H1 (cell line): Measurements from ENCODE around the gene CELF2. TPM values are rescaled to one million over a fixed set of nuclear protein-coding genes. Genes with fewer than 3 reads are reported as not detected.

Source experiments
- CTCF ChIA-PET: fragments of 300-600 bp; sonication (Branson Sonifier 250); formaldehyde crosslinking; loops from one replicate; lab custom pipeline; 2021; ENCODE audit not compliant: partially characterized antibody; lab: Charles Lee
- POLR2A ChIA-PET: fragments of 300-600 bp; sonication (Branson Sonifier 250); formaldehyde crosslinking; loops from one replicate; lab custom pipeline; 2021; ENCODE audit warnings: inconsistent platforms; ENCODE audit not compliant: partially characterized antibody; lab: Charles Lee
- DNase-seq, 2 experiments: peaks; one replicate each; pipeline versions ENCODE4 v3.0.0 to v3.0.0-alpha.2; 2010 to 2022; ENCODE audit warnings: low spot score in 2 of 2, low read depth in 1 of 2, mixed read lengths in 1 of 2
- FAIRE-seq: peaks from 2 replicates; lab custom pipeline; 2011; peaks lifted over from hg19 to GRCh38; lab: Jason Lieb, UNC
- H2AFZ ChIP-seq: 2 replicates; pipeline ENCODE4 v1.8.1; 2012; ENCODE audit warnings: low read length, inconsistent platforms
- H2AK5ac ChIP-seq: 2 replicates; pipeline ENCODE4 v1.6.1; 2013; ENCODE audit warnings: low read depth, low read length
- H2BK120ac ChIP-seq: replicated peaks from 2 replicates; pipeline ENCODE3; 2013; ENCODE audit warnings: low read depth, low read length, inconsistent platforms
- H2BK12ac ChIP-seq: 2 replicates; pipeline ENCODE4 v1.6.1; 2013; ENCODE audit warnings: low read depth, low read length
- H2BK15ac ChIP-seq: 2 replicates; pipeline ENCODE4 v1.6.1; 2013; ENCODE audit warnings: low read length
- H2BK20ac ChIP-seq: 2 replicates; pipeline ENCODE4 v1.6.1; 2013; ENCODE audit warnings: low read length
- H2BK5ac ChIP-seq: 2 replicates; pipeline ENCODE4 v1.6.1; 2013; ENCODE audit warnings: low read depth, low read length
- H3K14ac ChIP-seq: 2 replicates; pipeline ENCODE4 v1.6.1; 2013; ENCODE audit warnings: inconsistent platforms; ENCODE audit not compliant: insufficient read length
- H3K18ac ChIP-seq: 2 replicates; pipeline ENCODE4 v1.6.1; 2013; ENCODE audit warnings: low read length; ENCODE audit errors: extremely low read depth
- H3K23ac ChIP-seq: 2 replicates; pipeline ENCODE4 v1.6.1; 2013; ENCODE audit warnings: inconsistent platforms; ENCODE audit not compliant: insufficient read length
- H3K23me2 ChIP-seq: 2 replicates; pipeline ENCODE4 v1.6.1; 2013; ENCODE audit warnings: low read depth, low read length
- H3K27ac ChIP-seq: 2 replicates; pipeline ENCODE4 v1.6.1; 2011; ENCODE audit warnings: low read depth, low read length, inconsistent platforms
- H3K27me3 ChIP-seq, 4 experiments: replicated peaks in 1 of 4; 1 replicate in 1 of 4; 2 replicates in 3 of 4; pipeline versions ENCODE4 v1.6.1 to v1.8.1; 2011 to 2013; ENCODE audit warnings: low read length in 3 of 4, mild to moderate bottlenecking in 3 of 4, inconsistent platforms in 2 of 4, mixed read lengths in 2 of 4, moderate library complexity in 1 of 4; ENCODE audit not compliant: control insufficient read depth in 3 of 4, insufficient read depth in 3 of 4; ENCODE audit errors: extremely low read depth in 1 of 4
- H3K36me3 ChIP-seq, 4 experiments: 2 replicates each; pipeline versions ENCODE4 v1.6.1 to v1.8.1; 2011 to 2013; ENCODE audit warnings: mild to moderate bottlenecking in 4 of 4, low read length in 3 of 4, moderate library complexity in 2 of 4, control low read depth in 1 of 4, inconsistent platforms in 1 of 4; ENCODE audit not compliant: insufficient read depth in 4 of 4, control insufficient read depth in 2 of 4
- H3K4ac ChIP-seq: replicated peaks from 2 replicates; pipeline ENCODE3; 2013; ENCODE audit warnings: low read length, low read depth, mixed read lengths, inconsistent platforms; ENCODE audit not compliant: insufficient read length
- H3K4me1 ChIP-seq, 4 experiments: replicated peaks in 1 of 4; 1 replicate in 1 of 4; 2 replicates in 3 of 4; pipeline versions ENCODE4 v1.6.1 to v1.8.1; 2011 to 2013; ENCODE audit warnings: low read length in 3 of 4, inconsistent platforms in 2 of 4, mixed read lengths in 1 of 4; ENCODE audit not compliant: insufficient read depth in 4 of 4, control insufficient read depth in 3 of 4
- H3K4me2 ChIP-seq, 2 experiments: 2 replicates each; pipeline versions ENCODE4 v1.6.1 to v1.8.1; 2011 to 2013; ENCODE audit warnings: low read depth in 2 of 2, low read length in 2 of 2, control low read depth in 1 of 2, inconsistent platforms in 1 of 2, mild to moderate bottlenecking in 1 of 2; ENCODE audit not compliant: insufficient read depth in 1 of 2
- H3K4me3 ChIP-seq, 4 experiments: fragments of 200-600, 300-600 bp in 1 of 4; sonication (generic), shearing (Covaris generic), sonication (Bioruptor Twin) in 1 of 4; 2 replicates each; pipeline versions ENCODE4 v1.5.1 to v1.8.1; 2011 to 2016; ENCODE audit warnings: low read length in 4 of 4, low read depth in 3 of 4, control low read depth in 2 of 4, inconsistent platforms in 2 of 4, mild to moderate bottlenecking in 2 of 4, mixed read lengths in 1 of 4, moderate library complexity in 1 of 4; ENCODE audit not compliant: insufficient read depth in 2 of 4; ENCODE audit errors: extremely low read depth in 1 of 4
- H3K56ac ChIP-seq: replicated peaks from 2 replicates; pipeline ENCODE3; 2013; ENCODE audit warnings: low read depth, mild to moderate bottlenecking, mixed read lengths, low read length, inconsistent platforms; ENCODE audit not compliant: insufficient read length
- H3K79me1 ChIP-seq: 2 replicates; pipeline ENCODE4 v1.6.1; 2013; ENCODE audit warnings: low read depth, low read length, control low read depth
- H3K79me2 ChIP-seq, 2 experiments: 2 replicates each; pipeline versions ENCODE4 v1.6.1 to v1.8.1; 2012 to 2013; ENCODE audit warnings: low read length in 2 of 2, mild to moderate bottlenecking in 2 of 2, inconsistent platforms in 1 of 2; ENCODE audit not compliant: insufficient read depth in 2 of 2, control insufficient read depth in 1 of 2
- H3K9ac ChIP-seq, 4 experiments: replicated peaks in 1 of 4; 1 replicate in 1 of 4; 2 replicates in 3 of 4; pipeline versions ENCODE4 v1.6.1 to v1.8.1; 2011 to 2013; ENCODE audit warnings: low read depth in 3 of 4, low read length in 3 of 4, control low read depth in 2 of 4, mild to moderate bottlenecking in 2 of 4, moderate library complexity in 2 of 4, inconsistent platforms in 1 of 4; ENCODE audit errors: extremely low read depth in 1 of 4
- H3K9me3 ChIP-seq, 2 experiments: 2 replicates each; pipeline versions ENCODE4 v1.6.1 to v1.8.1; 2012 to 2013; ENCODE audit warnings: mild to moderate bottlenecking in 2 of 2, moderate library complexity in 2 of 2, control low read depth in 1 of 2, inconsistent platforms in 1 of 2, low read depth in 1 of 2, low read length in 1 of 2, mixed read lengths in 1 of 2; ENCODE audit not compliant: insufficient read depth in 2 of 2
- H4K20me1 ChIP-seq, 2 experiments: replicated peaks in 1 of 2; 2 replicates each; pipeline versions ENCODE3 to v1.8.1; 2011 to 2013; ENCODE audit warnings: inconsistent platforms in 2 of 2, low read length in 2 of 2, mild to moderate bottlenecking in 1 of 2; ENCODE audit not compliant: insufficient read depth in 2 of 2, control insufficient read depth in 1 of 2
- H4K5ac ChIP-seq: 2 replicates; pipeline ENCODE4 v1.6.1; 2013; ENCODE audit warnings: low read length, low read depth, mixed read lengths, inconsistent platforms; ENCODE audit not compliant: insufficient read length
- H4K8ac ChIP-seq: 2 replicates; pipeline ENCODE4 v1.8.0; 2013; ENCODE audit warnings: mild to moderate bottlenecking, moderate library complexity, low read length, inconsistent platforms; ENCODE audit not compliant: insufficient read depth; ENCODE audit errors: extremely low read depth
- H4K91ac ChIP-seq: replicated peaks from 2 replicates; pipeline ENCODE3; 2013; ENCODE audit warnings: low read length, mixed read lengths, inconsistent platforms; ENCODE audit not compliant: insufficient read length
- BRCA1 ChIP-seq: IDR thresholded peaks from 2 replicates; pipeline ENCODE4 v1.6.1; 2012; ENCODE audit warnings: low read depth, low read length, improper control_type of control experiment
- CHD2 ChIP-seq: IDR thresholded peaks from 2 replicates; pipeline ENCODE4 v1.6.1; 2012; ENCODE audit warnings: low read length, improper control_type of control experiment
- CTCF ChIP-seq, 3 experiments: IDR thresholded peaks; 1 replicate in 2 of 3; 2 replicates in 1 of 3; pipeline versions ENCODE4 v1.5.1 to v1.6.1; 2011; ENCODE audit warnings: low read length in 3 of 3, mild to moderate bottlenecking in 3 of 3, inconsistent platforms in 2 of 3, low read depth in 1 of 3, moderate library complexity in 1 of 3; ENCODE audit not compliant: insufficient read depth in 1 of 3; ENCODE audit errors: control extremely low read depth in 1 of 3
- E2F6 ChIP-seq: IDR thresholded peaks from 2 replicates; pipeline ENCODE4 v1.6.1; 2012; ENCODE audit warnings: inconsistent platforms
- KDM1A ChIP-seq: fragments of 200-600, 300-600 bp; sonication (generic); IDR thresholded peaks from 2 replicates; pipeline ENCODE4 v1.7.1; 2016; ENCODE audit warnings: mild to moderate bottlenecking, low read length, borderline replicate concordance
- MAFK ChIP-seq: IDR thresholded peaks from 2 replicates; pipeline ENCODE4 v1.6.1; 2012; ENCODE audit warnings: low read depth, mild to moderate bottlenecking, improper control_type of control experiment, low read length
- POU5F1 ChIP-seq: IDR thresholded peaks from 2 replicates; pipeline ENCODE4 v1.6.1; 2011; ENCODE audit warnings: low read depth, mild to moderate bottlenecking, low read length, moderate library complexity
- RFX5 ChIP-seq: IDR thresholded peaks from 2 replicates; pipeline ENCODE4 v1.6.1; 2011; ENCODE audit warnings: low read depth, low read length, improper control_type of control experiment, borderline replicate concordance
- SP1 ChIP-seq: IDR thresholded peaks from 2 replicates; pipeline ENCODE4 v1.6.1; 2011; ENCODE audit warnings: low read depth, low read length
- SUZ12 ChIP-seq: fragments of 200-600 bp; sonication (generic); IDR thresholded peaks from 2 replicates; pipeline ENCODE4 v1.6.1; 2012; ENCODE audit warnings: mild to moderate bottlenecking, inconsistent platforms, low read length, moderate library complexity, mixed read lengths
- TCF12 ChIP-seq: IDR thresholded peaks from 2 replicates; pipeline ENCODE4 v1.6.1; 2011; ENCODE audit warnings: low read depth, mild to moderate bottlenecking, low read length
- WGBS, 2 experiments: shearing (Covaris generic) in 1 of 2; methylation state at CpG; one replicate each; pipeline versions ENCODE4 v1.1.6 to v1.1.7; 2013 to 2015; ENCODE audit warnings: low lambda C conversion rate in 2 of 2, mixed read lengths in 2 of 2, inconsistent platforms in 1 of 2, low coverage in 1 of 2, missing lambda C conversion rate in 1 of 2; ENCODE audit not compliant: insufficient replicate concordance in 2 of 2, insufficient coverage in 1 of 2, insufficient read length in 1 of 2; ENCODE audit errors: extremely low coverage in 1 of 2, missing lambda C conversion rate in 1 of 2; 5-methylcytosine and 5-hydroxymethylcytosine counted together
- polyA plus RNA-seq, 7 experiments: library from polyadenylated mRNA; depleted of rRNA in 3 of 7; stranded (reverse) in 5 of 7; unstranded in 2 of 7; fragments of >200 nt in 5 of 7; fragments of 200-250 nt in 2 of 7; gene quantifications; 1 replicate in 5 of 7; 2 replicates in 1 of 7; 4 replicates in 1 of 7; pipeline versions ENCODE4 v1.2.1 to v1.2.3, GENCODE V29; 2011 to 2013; ENCODE audit warnings: missing spikeins in 2 of 7, mixed read lengths in 2 of 7
- total RNA-seq: library from RNA; stranded (reverse); fragmentation: NEBNext Ultra II Directional; extraction: Animal tissue kit (Norgen Biotek cat#: 25700); gene quantifications from 2 replicates; pipeline ENCODE4 v1.2.1, GENCODE V29; 2021

Gene CELF2
- total and polyA plus RNA-seq, 2 of the 8 experiments (the other 6 are each of a cell fraction or from before 2014, with no cell fraction given) = 18.3 to 22.7 TPM

- FAIRE-seq = no peak
- no peaks in the 10 kb centered on the region for H3K27me3 ChIP-seq
- H3K27ac ChIP-seq = no peak overlapping the region
These were observed 48.8 kb downstream of the CELF2 start for GRCh38 chr10:11066520-11066919.

More at GRCh38 chr10:11066520-11066919, 48.8 kb downstream of the CELF2 start:
- no peaks in the 10 kb centered on the region; the same call in 1 of the 2 replicates for H3K23me2 ChIP-seq
- no peak overlapping the region for H4K8ac ChIP-seq
- no peak overlapping the region for H3K56ac ChIP-seq
- H2AK5ac ChIP-seq = no peak overlapping the region; the same call in 1 of the 2 replicates
- no peaks in the 10 kb centered on the region for H3K79me1 ChIP-seq
- no peak for TF ChIP-seq BRCA1
- TF ChIP-seq TCF12 = no peak
- TF ChIP-seq CTCF (IDR thresholded peaks at IDR 0.05; ENCODE audit: control extremely low read depth in 1 of 3, insufficient read depth in 1 of 3, low read depth in 1 of 3, low read length in 3 of 3) = no peak
- TF ChIP-seq RFX5 = no peak
- no peak for TF ChIP-seq POU5F1
- no peak for TF ChIP-seq MAFK
- no peak for TF ChIP-seq SP1
- no peak for TF ChIP-seq SUZ12
- TF ChIP-seq KDM1A = no peak
- TF ChIP-seq E2F6 = no peak
- TF ChIP-seq CHD2 = no peak
- TF ChIP-seq, all 59 proteins: peak for 0
- no peak for DNase-seq
- no peak overlapping the region for H3K18ac ChIP-seq
- H3K79me2 ChIP-seq = 0 out of 4 replicates have a peak, but pooled peaks cover 0 to 7% of the 10 kb centered on the region in 2 experiments
- H4K20me1 ChIP-seq = peaks cover 0 to 1% of the 10 kb centered on the region in 2 experiments
- no peaks in the 10 kb centered on the region for H3K9me3 ChIP-seq
- H3K4me3 ChIP-seq = no peak overlapping the region
- H3K4me1 ChIP-seq = no peaks in the 10 kb centered on the region
- no peak overlapping the region for H3K4me2 ChIP-seq
- H4K91ac ChIP-seq = no peak overlapping the region
- H3K36me3 ChIP-seq = no peaks in the 10 kb centered on the region
- no peak overlapping the region for H2BK5ac ChIP-seq
- no peak overlapping the region for H2BK15ac ChIP-seq
- ChIA-PET POLR2A (interaction anchor here (0.6 kb wide), 1 partner anchor 321 kb away, joined by 3 read pairs; no protein-coding TSS in a partner anchor), CTCF (interaction anchor here (0.6 to 0.8 kb wide), 4 partner anchors 84 to 412 kb away, joined by 3 read pairs; no protein-coding TSS in a partner anchor)
- H3K23ac ChIP-seq = no peak overlapping the region
- no peak overlapping the region for H4K5ac ChIP-seq
- no peak overlapping the region for H2BK12ac ChIP-seq
- H2BK20ac ChIP-seq = no peak overlapping the region
- no peak overlapping the region for H3K14ac ChIP-seq
- 98% methylated on average over 4 of the region's 4 CpGs; no CpG with 5 or more reads in 1 of the 2 experiments for WGBS, 2 experiments
- H2BK120ac ChIP-seq = no peak overlapping the region
- no peak overlapping the region for H3K9ac ChIP-seq
- H3K4ac ChIP-seq = no peak overlapping the region
- H2AFZ ChIP-seq = no peak overlapping the region
